HG03520 (cell line): ENCODE results near the gene IDUA.

Experiments
- ATAC-seq: cut with Tn5 transposase; IDR thresholded peaks from one replicate; pipeline ENCODE4 v1.9.1; 2021; ENCODE audit warnings: mild to moderate bottlenecking, moderate library complexity; ENCODE audit not compliant: unreplicated experiment

The IDUA gene

GRCh38 chr4:955931-956381 lies 30.9 kb upstream of the IDUA start:
- no peak for ATAC-seq

GRCh38 chr4:956531-957230 lies 30.2 kb upstream of the IDUA start:
- ATAC-seq: no peak

DNA sequence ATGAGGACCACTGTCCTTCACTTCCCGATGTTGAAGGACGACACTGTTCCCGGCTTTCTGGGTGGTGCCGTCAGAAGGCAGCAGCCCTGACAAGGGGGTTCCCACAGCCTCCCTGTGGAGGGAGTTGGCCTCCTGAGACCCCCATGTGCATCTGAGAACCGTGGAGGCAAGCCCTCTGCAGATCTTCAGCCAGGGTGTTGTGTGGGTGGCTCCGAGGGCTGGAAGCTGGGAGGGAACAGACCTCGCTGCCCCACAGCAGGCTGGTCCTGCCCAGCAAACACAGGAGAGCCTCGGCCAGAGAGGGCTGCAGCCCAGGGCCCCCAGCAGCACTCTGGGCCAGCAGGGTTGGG lies 29.6 kb upstream of the IDUA start:
- ATAC-seq: no peak

GRCh38 chr4:957581-958313 lies 29.1 kb upstream of the IDUA start:
- no peak for ATAC-seq

GRCh38 chr4:958314-958665 lies 28.6 kb upstream of the IDUA start:
- ATAC-seq: no peak

- ATAC-seq: no peak
These were observed 28.0 kb upstream of the IDUA start for GRCh38 chr4:958696-959337.

- ATAC-seq: no peak
These were observed 27.3 kb upstream of the IDUA start for GRCh38 chr4:959338-960139.

DNA sequence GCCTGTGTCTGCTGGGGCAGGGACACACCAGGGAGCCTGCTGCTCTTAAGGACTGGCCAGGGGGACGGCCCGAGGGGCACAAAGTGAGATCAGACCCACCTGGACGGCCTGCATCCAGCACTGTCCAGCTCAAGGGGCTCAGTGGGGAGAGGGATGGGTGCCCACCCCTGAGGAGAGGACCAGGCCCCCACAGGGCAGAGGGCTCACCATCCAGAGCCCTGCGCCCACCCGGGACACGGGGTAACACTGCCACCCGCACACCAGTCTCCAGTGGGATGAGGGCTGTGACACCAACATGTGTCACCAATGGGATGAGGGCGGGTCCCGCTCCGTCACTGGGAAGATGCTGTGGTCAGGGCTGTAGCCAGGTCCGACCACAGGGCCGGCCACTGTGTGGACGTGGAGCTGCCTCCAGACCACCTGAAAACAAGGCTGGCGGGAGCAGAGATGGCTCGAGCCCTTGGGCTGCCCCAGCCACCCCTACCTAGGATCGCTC lies 26.7 kb upstream of the IDUA start:
- no peak for ATAC-seq

DNA sequence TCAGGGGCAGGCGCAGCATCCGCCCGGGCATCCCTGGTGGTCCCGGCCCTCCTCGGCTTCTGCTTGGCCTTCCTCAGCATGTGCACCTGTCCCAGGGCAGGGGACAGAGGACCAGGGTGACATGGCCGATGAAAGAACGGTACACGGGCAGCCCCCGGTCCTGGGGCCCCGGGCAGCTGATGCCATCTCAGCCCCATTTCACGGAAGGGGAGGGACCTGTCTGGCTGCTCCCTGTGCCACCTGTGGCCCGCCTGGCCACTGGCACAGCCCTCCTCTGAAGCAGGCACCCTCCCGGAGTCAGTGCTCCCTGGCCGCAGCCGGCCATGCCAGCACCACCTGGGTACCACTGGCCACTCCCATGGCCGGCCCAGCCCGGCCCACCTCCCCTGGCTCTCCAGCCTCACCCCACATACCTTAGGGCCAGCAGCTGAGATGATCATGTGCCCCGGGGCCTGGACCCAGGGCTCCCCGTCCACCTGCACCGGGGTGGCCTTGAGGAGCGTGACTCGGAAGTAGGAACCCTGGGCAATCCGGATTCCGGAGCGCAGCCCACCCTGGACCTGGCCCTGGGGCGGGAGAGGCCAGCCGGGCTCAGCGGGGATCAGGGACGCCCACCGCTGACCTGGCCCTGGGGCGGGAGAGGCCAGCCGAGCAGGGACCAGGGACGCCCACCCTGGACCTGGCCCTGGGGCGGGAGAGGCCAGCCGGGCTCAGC lies 26.1 kb upstream of the IDUA start:
- ATAC-seq: no peak

DNA sequence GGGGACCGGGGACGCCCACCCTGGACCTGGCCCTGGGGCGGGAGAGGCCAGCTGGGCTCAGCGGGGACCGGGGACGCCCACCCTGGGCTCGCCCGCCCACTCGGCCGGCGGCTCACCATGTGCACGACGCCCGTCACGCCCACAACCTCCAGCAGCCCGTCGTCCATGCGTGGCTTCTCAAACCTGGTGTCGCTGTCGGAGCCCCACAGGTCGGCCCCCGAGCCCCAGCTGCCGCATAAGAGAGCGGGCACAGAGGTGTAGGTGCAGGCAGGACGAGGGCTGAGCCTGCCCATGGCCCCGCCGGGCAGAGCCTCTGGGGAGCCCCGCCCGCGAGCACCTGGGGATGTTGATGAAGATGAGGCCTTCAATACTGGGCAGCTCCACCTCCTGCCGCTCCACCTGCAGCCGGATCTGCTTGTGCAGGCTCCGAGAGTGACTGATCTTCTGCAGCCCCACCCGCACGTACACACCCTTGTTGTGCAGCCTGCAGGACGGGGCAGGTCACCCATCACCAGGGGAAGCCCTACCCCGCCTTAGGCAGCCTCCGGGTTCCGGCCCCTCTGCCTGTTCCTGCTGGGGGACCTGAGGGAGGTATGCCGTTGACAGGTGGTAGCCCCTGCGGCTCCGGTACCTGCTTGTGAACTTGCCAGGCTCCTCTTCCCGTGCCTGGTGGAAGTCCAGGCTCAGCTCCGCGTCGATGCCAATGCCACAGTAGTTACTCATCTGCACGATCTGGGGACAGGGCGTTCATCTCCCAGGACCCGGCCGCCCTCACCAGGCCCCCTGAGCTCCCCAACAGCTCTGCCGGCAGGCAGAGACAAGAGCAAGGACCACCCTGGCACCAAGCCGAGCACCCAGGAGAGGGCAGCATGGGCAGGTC lies 25.3 kb upstream of the IDUA start:
- ATAC-seq: no peak

DNA sequence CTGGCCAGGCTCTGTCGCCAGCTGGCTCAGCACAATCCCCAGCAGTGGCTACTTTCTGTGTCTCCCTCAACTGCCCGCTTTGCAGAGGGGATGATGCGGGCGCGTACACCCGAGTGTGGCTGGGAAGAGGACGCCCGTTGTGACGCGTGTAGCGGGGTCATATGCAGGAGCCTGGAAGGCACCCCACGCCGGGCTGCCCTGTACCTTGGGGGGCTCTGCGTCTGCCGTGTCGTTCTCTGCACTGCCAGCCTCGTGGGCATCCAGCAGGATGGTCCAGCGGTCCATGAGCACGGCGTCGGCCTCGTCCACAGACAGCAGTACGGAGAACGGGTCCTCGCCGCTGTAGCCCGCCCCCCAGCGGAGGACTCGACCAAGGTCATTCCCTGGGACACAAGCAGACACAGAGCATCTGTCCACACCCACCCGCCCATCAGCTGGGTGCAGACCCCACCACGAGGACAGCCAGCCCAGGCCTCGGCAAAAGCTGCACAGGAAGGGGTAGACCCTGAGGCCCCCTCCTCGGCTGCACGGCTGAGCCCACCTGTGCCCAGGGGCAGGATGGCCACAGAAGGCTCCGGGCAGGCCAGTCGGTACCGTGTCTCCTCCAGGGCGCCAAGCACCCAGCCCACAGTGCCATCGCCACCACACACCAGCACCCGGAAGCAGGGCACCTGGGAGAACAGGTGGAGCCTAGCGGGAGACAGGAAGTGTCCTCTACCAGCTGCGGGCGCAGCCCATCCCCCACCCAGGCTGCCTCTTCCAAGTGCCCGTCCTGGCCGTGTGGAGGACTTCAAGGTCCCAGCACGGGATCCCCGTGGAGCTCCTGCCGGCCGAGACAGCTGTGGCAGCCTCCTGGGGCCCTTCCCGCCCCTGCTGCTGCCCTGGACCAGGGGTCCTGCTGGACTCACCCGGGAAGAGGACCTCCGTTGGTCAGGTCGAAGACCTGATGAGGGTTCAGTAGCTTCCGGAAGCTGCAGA lies 24.3 kb upstream of the IDUA start:
- no peak for ATAC-seq

DNA sequence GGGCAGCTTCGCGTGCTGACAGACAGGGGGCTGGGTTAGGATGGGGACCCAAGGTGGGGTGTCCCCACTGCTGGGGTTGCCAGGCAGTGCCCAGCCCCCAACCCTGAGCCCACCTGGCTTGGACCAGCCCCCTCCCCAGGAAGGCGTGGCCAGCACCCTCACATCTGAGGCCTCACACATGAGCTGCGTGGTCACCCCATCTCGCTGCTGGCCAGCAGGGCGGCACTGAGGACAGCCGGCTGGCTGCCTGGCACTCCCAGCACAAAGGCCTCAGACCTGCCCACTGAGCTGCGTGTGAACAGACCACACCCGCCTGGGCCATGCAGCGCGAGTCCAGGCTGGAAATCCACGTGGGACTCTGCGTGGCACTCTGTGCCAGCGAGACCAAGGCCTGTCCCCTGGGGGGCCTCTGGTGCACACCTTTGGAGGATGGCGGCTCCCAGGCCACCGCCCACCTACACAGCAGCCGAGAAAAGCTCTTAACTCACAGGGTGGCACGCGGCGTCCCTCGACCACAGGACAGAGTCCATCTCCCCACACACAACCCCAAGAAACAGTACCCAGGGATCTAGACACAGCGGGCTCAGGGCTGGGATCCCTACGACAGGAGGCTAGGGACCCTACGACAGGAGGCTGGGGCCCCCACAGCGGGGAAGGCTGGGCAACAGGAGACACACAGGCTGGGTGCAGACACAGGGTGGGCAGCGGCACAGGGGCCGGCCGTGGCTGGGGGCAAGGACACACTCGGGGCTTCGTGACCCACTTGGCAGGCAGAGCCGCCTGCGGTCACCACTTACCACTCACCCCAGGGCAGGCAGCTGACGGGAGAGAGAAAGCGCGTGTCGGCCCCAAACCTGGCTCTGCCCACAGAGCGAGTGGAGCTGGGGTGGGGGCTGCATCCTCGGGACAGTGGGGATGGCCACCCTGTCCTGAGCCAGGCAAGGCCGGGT lies 23.3 kb upstream of the IDUA start:
- no peak for ATAC-seq

DNA sequence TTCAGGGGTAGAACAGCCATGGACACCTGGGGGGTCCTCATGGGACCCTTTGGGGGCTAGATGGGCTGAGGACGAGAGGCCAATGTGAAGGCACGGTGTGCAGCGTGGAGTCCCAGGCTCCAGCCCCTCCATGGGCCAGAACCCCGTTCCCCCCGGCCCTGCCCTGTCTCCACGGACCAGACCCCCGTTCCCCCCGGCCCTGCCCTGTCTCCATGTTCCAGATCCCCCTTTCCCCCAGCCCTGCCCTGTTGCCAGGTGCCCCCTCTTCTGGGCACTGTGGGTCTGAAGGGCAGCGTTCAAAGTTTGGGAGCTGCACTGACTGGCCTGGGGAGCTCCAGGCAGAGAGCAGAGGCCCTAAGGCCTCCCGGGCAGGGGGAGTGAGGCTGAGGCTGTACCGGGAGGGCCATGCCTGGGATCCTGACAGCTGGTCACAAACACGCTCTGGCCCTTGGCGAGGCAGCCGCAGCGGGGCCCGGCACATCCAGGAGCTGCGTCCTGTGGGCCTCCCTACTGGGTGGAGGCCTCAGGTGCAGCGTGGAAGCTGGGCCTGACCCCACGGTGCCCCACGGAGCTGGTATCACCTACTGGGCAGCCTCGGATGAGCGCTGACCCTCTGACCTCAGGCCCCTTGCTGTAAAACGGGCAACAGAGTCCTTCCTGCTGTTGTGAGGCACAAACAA lies 22.4 kb upstream of the IDUA start:
- no peak for ATAC-seq

- ATAC-seq: no peak
These were observed 21.6 kb upstream of the IDUA start for GRCh38 chr4:965048-965765.

- no peak for ATAC-seq
These were observed 21.1 kb upstream of the IDUA start for GRCh38 chr4:965766-966134.
